NB4 (cell line): Measurements from ENCODE around the gene TMEM38B.

ENCODE experiments used
- CTCF ChIP-seq: IDR thresholded peaks from one replicate; pipeline ENCODE4 v1.5.1; 2012; ENCODE audit warnings: low read depth, low read length
- POLR2A ChIP-seq: IDR thresholded peaks from 2 replicates; pipeline ENCODE4 v1.6.1; 2011; ENCODE audit warnings: mild to moderate bottlenecking; ENCODE audit not compliant: insufficient read length; ENCODE audit errors: extremely low read depth

DNA sequence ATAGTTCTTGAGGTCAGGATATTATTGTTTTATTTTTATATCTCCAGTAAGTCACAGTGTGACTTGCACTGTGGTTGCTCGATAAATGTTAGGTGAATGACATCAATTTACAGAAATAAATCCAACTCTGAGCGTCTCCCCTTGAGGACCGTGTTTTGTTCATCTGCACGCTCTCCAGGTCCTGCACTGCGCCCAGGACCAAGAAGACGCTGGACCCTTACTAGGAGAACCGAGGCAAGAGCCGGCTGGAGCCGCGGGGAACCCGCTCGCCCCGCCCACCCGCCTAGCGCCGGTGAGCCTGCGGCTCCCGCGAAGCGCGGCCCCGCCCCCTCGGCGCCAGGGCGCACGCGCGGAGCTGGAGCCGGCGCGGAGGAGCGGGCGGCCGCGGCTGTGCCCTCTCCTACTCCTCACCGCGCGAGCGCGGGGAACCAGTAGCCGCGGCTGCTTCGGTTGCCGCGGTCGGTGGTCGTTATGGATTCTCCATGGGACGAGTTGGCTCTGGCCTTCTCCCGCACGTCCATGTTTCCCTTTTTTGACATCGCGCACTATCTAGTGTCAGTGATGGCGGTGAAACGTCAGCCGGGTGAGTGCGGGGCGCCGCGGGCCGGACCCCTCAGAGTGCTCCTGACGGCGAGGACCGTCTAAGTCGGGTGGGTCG, at the start of gene TMEM38B:
- TF ChIP-seq CTCF (no peak), POLR2A (peak; percentile 83)
